SK-N-SH (cell line): ENCODE measurements around the gene FHOD3. TPM values are rescaled to one million over a fixed set of nuclear protein-coding genes. Genes with fewer than 3 reads are reported as not detected.

Experiments
- CTCF ChIA-PET: fragments of 300-600, 350-600 bp; formaldehyde crosslinking; extraction: SDS; loops from one replicate; lab custom pipeline; 2021; lab: Yijun Ruan, JAX
- POLR2A ChIA-PET: fragments of 350-600 bp; sonication (Branson Sonifier 250); formaldehyde crosslinking; extraction: SDS; loops from one replicate; lab custom pipeline; 2020; ENCODE audit warnings: antibody characterized with exemption, inconsistent platforms; lab: Yijun Ruan, JAX
- DNase-seq: peaks from one replicate; pipeline ENCODE4 v3.0.0; 2012
- H2AFZ ChIP-seq: fragments of 200-600 bp; sonication (generic); 2 replicates; pipeline ENCODE4 v1.8.1; 2016; ENCODE audit warnings: antibody characterized with exemption, mild to moderate bottlenecking, low read depth
- H3F3A ChIP-seq: fragments of 200-600 bp; sonication (generic); replicated peaks from 2 replicates; pipeline ENCODE3; 2016; ENCODE audit warnings: antibody characterized with exemption, mild to moderate bottlenecking; ENCODE audit not compliant: insufficient read depth
- H3K27ac ChIP-seq, 2 experiments: fragments of 200-500 bp in 1 of 2; fragments of 200-600 bp in 1 of 2; sonication (Bioruptor generic) in 1 of 2; sonication (generic), shearing (Covaris generic) in 1 of 2; 2 replicates each; pipeline versions ENCODE4 v1.5.1 to v1.6.1; 2014 to 2016; ENCODE audit warnings: low read depth in 2 of 2, inconsistent platforms in 1 of 2, low read length in 1 of 2, mild to moderate bottlenecking in 1 of 2, mixed read lengths in 1 of 2
- H3K27me3 ChIP-seq: fragments of 200-600 bp; sonication (generic), shearing (Covaris generic); 2 replicates; pipeline ENCODE4 v1.6.1; 2016; ENCODE audit warnings: mixed run types; ENCODE audit not compliant: insufficient read depth
- H3K36me3 ChIP-seq, 2 experiments: fragments of 200-500 bp in 1 of 2; fragments of 200-600 bp in 1 of 2; sonication (Bioruptor generic) in 1 of 2; sonication (generic) in 1 of 2; replicated peaks in 1 of 2; 2 replicates each; pipeline versions ENCODE3 to v1.5.1; 2014 to 2016; ENCODE audit warnings: low read length in 1 of 2, mild to moderate bottlenecking in 1 of 2; ENCODE audit not compliant: insufficient read depth in 2 of 2, control insufficient read depth in 1 of 2
- H3K4me1 ChIP-seq, 2 experiments: fragments of 200-500 bp in 1 of 2; fragments of 200-600 bp in 1 of 2; sonication (Bioruptor generic) in 1 of 2; sonication (generic), shearing (Covaris generic) in 1 of 2; 2 replicates each; pipeline versions ENCODE4 v1.5.1 to v1.6.1; 2014 to 2016; ENCODE audit warnings: low read depth in 1 of 2, low read length in 1 of 2, mixed run types in 1 of 2; ENCODE audit not compliant: insufficient read depth in 2 of 2, control insufficient read depth in 1 of 2
- H3K4me2 ChIP-seq: fragments of 200-600 bp; sonication (generic), shearing (Covaris generic); 2 replicates; pipeline ENCODE4 v1.6.1; 2017; ENCODE audit warnings: mixed run types
- H3K4me3 ChIP-seq, 2 experiments: fragments of 200-500 bp in 1 of 2; fragments of 200-600 bp in 1 of 2; sonication (Bioruptor generic) in 1 of 2; sonication (generic), shearing (Covaris generic) in 1 of 2; 2 replicates each; pipeline versions ENCODE4 v1.5.1 to v1.8.1; 2014 to 2016; ENCODE audit warnings: low read depth in 2 of 2, inconsistent platforms in 1 of 2, low read length in 1 of 2, mild to moderate bottlenecking in 1 of 2, mixed read lengths in 1 of 2, moderate library complexity in 1 of 2
- H3K79me2 ChIP-seq: fragments of 200-600 bp; sonication (generic); 2 replicates; pipeline ENCODE4 v1.8.1; 2017; ENCODE audit warnings: mild to moderate bottlenecking; ENCODE audit not compliant: insufficient read depth
- H3K9ac ChIP-seq: fragments of 200-600 bp; sonication (generic); 2 replicates; pipeline ENCODE4 v1.6.1; 2017; ENCODE audit warnings: mixed run types
- H3K9me2 ChIP-seq: fragments of 200-600 bp; sonication (generic); 2 replicates; pipeline ENCODE4 v1.6.1; 2017; ENCODE audit warnings: mixed run types
- H3K9me3 ChIP-seq: fragments of 200-600 bp; sonication (generic); 2 replicates; pipeline ENCODE4 v1.6.1; 2017; ENCODE audit warnings: mixed run types, mild to moderate bottlenecking, moderate library complexity
- H4K20me1 ChIP-seq: fragments of 200-600 bp; sonication (generic); 2 replicates; pipeline ENCODE4 v1.6.1; 2017; ENCODE audit warnings: mild to moderate bottlenecking, mixed run types; ENCODE audit not compliant: insufficient read depth
- CHD2 ChIP-seq: fragments of 150-350 bp; IDR thresholded peaks from 2 replicates; pipeline ENCODE4 v1.6.1; 2018; ENCODE audit warnings: low read length; ENCODE audit not compliant: partially characterized antibody
- ELF1 ChIP-seq: IDR thresholded peaks from 2 replicates; pipeline ENCODE4 v1.4.0; 2012
- EP300 ChIP-seq, 2 experiments: IDR thresholded peaks; 2 replicates each; pipeline versions ENCODE4 v1.4.0 to v1.6.1; 2012; ENCODE audit warnings: borderline replicate concordance in 1 of 2, low read depth in 1 of 2, low read length in 1 of 2
- EZH2phosphoT487 ChIP-seq: fragments of 200-600 bp; sonication (generic); IDR thresholded peaks from 2 replicates; pipeline ENCODE4 v1.6.1; 2017; ENCODE audit warnings: low read depth, mixed run types, mild to moderate bottlenecking, antibody characterized with exemption, moderate library complexity, borderline replicate concordance
- FOSL2 ChIP-seq: IDR thresholded peaks from 2 replicates; pipeline ENCODE4 v1.4.0; 2012; ENCODE audit warnings: low read depth, mild to moderate bottlenecking, moderate library complexity, borderline replicate concordance
- FOXJ3 ChIP-seq: sonication (generic); formaldehyde crosslinking; IDR thresholded peaks from 2 replicates; pipeline ENCODE4 v1.5.1; 2020; ENCODE audit warnings: mild to moderate bottlenecking, missing genetic modification reagents
- GABPA ChIP-seq: IDR thresholded peaks from 2 replicates; pipeline ENCODE4 v1.4.0; 2012; ENCODE audit warnings: low read depth, mild to moderate bottlenecking
- JUND ChIP-seq: IDR thresholded peaks from 2 replicates; pipeline ENCODE4 v1.4.0; 2012
- MEF2A ChIP-seq: IDR thresholded peaks from 2 replicates; pipeline ENCODE4 v1.4.0; 2012; ENCODE audit warnings: low read depth, borderline replicate concordance
- RCOR1 ChIP-seq: fragments of 150-350 bp; IDR thresholded peaks from 2 replicates; pipeline ENCODE4 v1.6.1; 2017; ENCODE audit warnings: antibody characterized with exemption, low read length
- RFX5 ChIP-seq: IDR thresholded peaks from 2 replicates; pipeline ENCODE4 v1.6.1; 2012; ENCODE audit warnings: mild to moderate bottlenecking, improper control_type of control experiment, low read length
- RXRA ChIP-seq: IDR thresholded peaks from 2 replicates; pipeline ENCODE4 v1.4.0; 2012; ENCODE audit warnings: low read depth, mild to moderate bottlenecking, borderline replicate concordance
- SMC3 ChIP-seq: IDR thresholded peaks from 2 replicates; pipeline ENCODE4 v1.6.1; 2012; ENCODE audit warnings: low read depth, low read length, improper control_type of control experiment
- TCF12 ChIP-seq: IDR thresholded peaks from 2 replicates; pipeline ENCODE4 v1.4.0; 2012
- YY1 ChIP-seq: IDR thresholded peaks from 2 replicates; pipeline ENCODE4 v1.4.0; 2012; ENCODE audit warnings: low read depth, mild to moderate bottlenecking
- WGBS: methylation state at CpG from one replicate; pipeline ENCODE4 v1.1.6; 2017; ENCODE audit warnings: low lambda C conversion rate; 5-methylcytosine and 5-hydroxymethylcytosine counted together
- polyA plus RNA-seq, 3 experiments: library from polyadenylated mRNA; depleted of rRNA; stranded (reverse); fragments of >200 nt; gene quantifications; 2 replicates each; pipeline ENCODE4 v1.2.3, GENCODE V29; 2012
- TF ChIP-seq, protein P1 (sequence below): fragments of 150-350 bp; IDR thresholded peaks from 2 replicates; pipeline ENCODE4 v1.6.1; 2017; ENCODE audit warnings: antibody characterized with exemption, low read length, low read depth, borderline replicate concordance
- TF ChIP-seq, protein P2 (sequence below): fragments of 150-350 bp; IDR thresholded peaks from 2 replicates; pipeline ENCODE4 v1.6.1; 2016; ENCODE audit warnings: mild to moderate bottlenecking, low read depth, low read length
- TF ChIP-seq, protein P3 (sequence below): IDR thresholded peaks from 2 replicates; pipeline ENCODE4 v1.4.0; 2012; ENCODE audit warnings: low read depth
- TF ChIP-seq, protein P4 (sequence below): IDR thresholded peaks from 2 replicates; pipeline ENCODE4 v1.4.0; 2012; ENCODE audit warnings: low read depth, borderline replicate concordance
- TF ChIP-seq, protein P5 (sequence below): IDR thresholded peaks from 2 replicates; pipeline ENCODE4 v1.6.1; 2012; ENCODE audit warnings: mild to moderate bottlenecking, low read depth, low read length, moderate library complexity

Gene FHOD3
- polyA plus RNA-seq, 1 of the 3 experiments (the other 2 are of a cell fraction): 10.9 TPM

DNA sequence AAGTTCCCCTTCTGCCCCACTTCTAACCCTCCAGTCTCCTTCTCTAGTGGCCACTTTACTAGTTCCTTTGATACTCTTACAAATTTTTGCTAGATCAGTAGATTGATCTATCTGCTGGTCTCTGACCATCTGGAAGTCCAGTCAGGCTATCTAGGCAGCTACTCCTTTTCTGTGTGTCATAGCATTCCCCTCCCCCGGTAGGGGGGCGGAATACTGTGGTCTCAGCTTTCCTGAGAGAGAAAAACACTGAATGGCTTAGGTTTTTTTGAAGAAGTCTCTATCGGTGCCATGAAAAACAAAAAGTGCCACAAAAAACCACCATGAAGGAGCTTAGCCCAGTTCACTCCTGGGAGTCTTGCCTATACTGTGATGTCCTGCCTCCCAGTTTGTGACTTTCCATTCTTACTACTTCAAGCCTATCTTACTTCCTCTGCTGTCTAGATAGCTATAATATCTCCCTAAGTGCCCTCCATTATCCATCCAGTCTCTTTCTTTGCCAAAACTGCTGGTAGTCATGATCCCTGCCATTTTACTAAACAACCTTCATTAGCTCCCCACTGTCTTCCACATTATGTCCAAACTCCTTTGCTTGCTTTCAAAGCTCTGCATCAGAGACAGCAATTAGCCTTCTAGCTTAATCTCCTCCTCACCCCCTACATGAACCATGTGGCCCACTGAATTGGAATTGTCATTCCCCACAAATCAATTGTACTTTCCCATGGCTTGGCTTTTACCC, 501.4 kb downstream of the FHOD3 start:
- H4K20me1 ChIP-seq: no peaks in the 10 kb centered on the region
- DNase-seq: no peak
- TF ChIP-seq CHD2 (no peak), EP300 (IDR thresholded peaks at IDR 0.05; ENCODE audit: borderline replicate concordance in 1 of 2, low read depth in 1 of 2, low read length in 1 of 2) (no peak), JUND (no peak), RXRA (no peak)
- TF ChIP-seq, protein P1, sequence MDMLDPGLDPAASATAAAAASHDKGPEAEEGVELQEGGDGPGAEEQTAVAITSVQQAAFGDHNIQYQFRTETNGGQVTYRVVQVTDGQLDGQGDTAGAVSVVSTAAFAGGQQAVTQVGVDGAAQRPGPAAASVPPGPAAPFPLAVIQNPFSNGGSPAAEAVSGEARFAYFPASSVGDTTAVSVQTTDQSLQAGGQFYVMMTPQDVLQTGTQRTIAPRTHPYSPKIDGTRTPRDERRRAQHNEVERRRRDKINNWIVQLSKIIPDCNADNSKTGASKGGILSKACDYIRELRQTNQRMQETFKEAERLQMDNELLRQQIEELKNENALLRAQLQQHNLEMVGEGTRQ: no peak
- TF ChIP-seq, protein P2, sequence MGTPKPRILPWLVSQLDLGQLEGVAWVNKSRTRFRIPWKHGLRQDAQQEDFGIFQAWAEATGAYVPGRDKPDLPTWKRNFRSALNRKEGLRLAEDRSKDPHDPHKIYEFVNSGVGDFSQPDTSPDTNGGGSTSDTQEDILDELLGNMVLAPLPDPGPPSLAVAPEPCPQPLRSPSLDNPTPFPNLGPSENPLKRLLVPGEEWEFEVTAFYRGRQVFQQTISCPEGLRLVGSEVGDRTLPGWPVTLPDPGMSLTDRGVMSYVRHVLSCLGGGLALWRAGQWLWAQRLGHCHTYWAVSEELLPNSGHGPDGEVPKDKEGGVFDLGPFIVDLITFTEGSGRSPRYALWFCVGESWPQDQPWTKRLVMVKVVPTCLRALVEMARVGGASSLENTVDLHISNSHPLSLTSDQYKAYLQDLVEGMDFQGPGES: no peak
- peak overlapping the region in 1 of 2 experiments; percentile 43; a peak in 1 of 4 replicates for H3K27ac ChIP-seq
- H3K4me3 ChIP-seq: no peak overlapping the region
- no peak overlapping the region for H2AFZ ChIP-seq
- no peak overlapping the region for H3K9ac ChIP-seq
- 81% methylated on average over 3 of the region's 3 CpGs for WGBS
- H3K4me2 ChIP-seq: no peak overlapping the region
- H3K9me2 ChIP-seq: no peaks in the 10 kb centered on the region
- no peaks in the 10 kb centered on the region for H3K9me3 ChIP-seq
- ChIA-PET POLR2A (interaction anchor here (0.6 kb wide), 1 partner anchor 25 kb away, joined by 3 read pairs; no protein-coding TSS in a partner anchor), CTCF (interaction anchor here (1.7 kb wide), 1 partner anchor 10 kb away, joined by 9 read pairs; no protein-coding TSS in a partner anchor)
- H3K79me2 ChIP-seq: no peaks in the 10 kb centered on the region
- no peaks in the 10 kb centered on the region; a peak in 1 of 4 replicates for H3K4me1 ChIP-seq
- no peaks in the 10 kb centered on the region for H3K27me3 ChIP-seq
- H3F3A ChIP-seq: no peaks in the 10 kb centered on the region
- peaks cover 29 to 85% of the 10 kb centered on the region in 2 experiments for H3K36me3 ChIP-seq

GRCh38 chr18:36805105-36805504, 507.6 kb downstream of the FHOD3 start:
- whole genome bisulfite sequencing: 90% methylated on average over 2 of the region's 2 CpGs
- DNase-seq: no peak
- H3K9ac ChIP-seq: no peak overlapping the region
- no peak overlapping the region for H2AFZ ChIP-seq
- ChIA-PET POLR2A (no interaction called here), CTCF (interaction anchor here (1.0 kb wide), 1 partner anchor 117 kb away, joined by 4 read pairs; no protein-coding TSS in a partner anchor)
- H3K36me3 ChIP-seq: peaks cover 56 to 65% of the 10 kb centered on the region in 2 experiments
- H3F3A ChIP-seq: peaks cover 11% of the 10 kb centered on the region
- H3K27ac ChIP-seq: no peak overlapping the region
- no peak overlapping the region for H3K4me3 ChIP-seq
- peaks cover 6% of the 10 kb centered on the region; the same call in 1 of the 2 replicates for H3K79me2 ChIP-seq
- H3K27me3 ChIP-seq: no peaks in the 10 kb centered on the region
- no peak overlapping the region for H3K4me2 ChIP-seq
- H3K9me3 ChIP-seq: no peaks in the 10 kb centered on the region
- 0 out of 2 replicates have a peak, but pooled peaks cover 2% of the 10 kb centered on the region for H4K20me1 ChIP-seq
- peaks cover 0 to 4% of the 10 kb centered on the region in 2 experiments; a peak in 3 of 4 replicates for H3K4me1 ChIP-seq
- H3K9me2 ChIP-seq: no peaks in the 10 kb centered on the region
- TF ChIP-seq GABPA: no peak
- TF ChIP-seq, protein P3, sequence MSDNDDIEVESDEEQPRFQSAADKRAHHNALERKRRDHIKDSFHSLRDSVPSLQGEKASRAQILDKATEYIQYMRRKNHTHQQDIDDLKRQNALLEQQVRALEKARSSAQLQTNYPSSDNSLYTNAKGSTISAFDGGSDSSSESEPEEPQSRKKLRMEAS: no peak
- TF ChIP-seq, protein P4, sequence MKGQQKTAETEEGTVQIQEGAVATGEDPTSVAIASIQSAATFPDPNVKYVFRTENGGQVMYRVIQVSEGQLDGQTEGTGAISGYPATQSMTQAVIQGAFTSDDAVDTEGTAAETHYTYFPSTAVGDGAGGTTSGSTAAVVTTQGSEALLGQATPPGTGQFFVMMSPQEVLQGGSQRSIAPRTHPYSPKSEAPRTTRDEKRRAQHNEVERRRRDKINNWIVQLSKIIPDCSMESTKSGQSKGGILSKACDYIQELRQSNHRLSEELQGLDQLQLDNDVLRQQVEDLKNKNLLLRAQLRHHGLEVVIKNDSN: no peak
- TF ChIP-seq, protein P5, sequence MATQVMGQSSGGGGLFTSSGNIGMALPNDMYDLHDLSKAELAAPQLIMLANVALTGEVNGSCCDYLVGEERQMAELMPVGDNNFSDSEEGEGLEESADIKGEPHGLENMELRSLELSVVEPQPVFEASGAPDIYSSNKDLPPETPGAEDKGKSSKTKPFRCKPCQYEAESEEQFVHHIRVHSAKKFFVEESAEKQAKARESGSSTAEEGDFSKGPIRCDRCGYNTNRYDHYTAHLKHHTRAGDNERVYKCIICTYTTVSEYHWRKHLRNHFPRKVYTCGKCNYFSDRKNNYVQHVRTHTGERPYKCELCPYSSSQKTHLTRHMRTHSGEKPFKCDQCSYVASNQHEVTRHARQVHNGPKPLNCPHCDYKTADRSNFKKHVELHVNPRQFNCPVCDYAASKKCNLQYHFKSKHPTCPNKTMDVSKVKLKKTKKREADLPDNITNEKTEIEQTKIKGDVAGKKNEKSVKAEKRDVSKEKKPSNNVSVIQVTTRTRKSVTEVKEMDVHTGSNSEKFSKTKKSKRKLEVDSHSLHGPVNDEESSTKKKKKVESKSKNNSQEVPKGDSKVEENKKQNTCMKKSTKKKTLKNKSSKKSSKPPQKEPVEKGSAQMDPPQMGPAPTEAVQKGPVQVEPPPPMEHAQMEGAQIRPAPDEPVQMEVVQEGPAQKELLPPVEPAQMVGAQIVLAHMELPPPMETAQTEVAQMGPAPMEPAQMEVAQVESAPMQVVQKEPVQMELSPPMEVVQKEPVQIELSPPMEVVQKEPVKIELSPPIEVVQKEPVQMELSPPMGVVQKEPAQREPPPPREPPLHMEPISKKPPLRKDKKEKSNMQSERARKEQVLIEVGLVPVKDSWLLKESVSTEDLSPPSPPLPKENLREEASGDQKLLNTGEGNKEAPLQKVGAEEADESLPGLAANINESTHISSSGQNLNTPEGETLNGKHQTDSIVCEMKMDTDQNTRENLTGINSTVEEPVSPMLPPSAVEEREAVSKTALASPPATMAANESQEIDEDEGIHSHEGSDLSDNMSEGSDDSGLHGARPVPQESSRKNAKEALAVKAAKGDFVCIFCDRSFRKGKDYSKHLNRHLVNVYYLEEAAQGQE: no peak
- no peak for TF ChIP-seq MEF2A
- TF ChIP-seq, protein P1: no peak
- TF ChIP-seq FOXJ3 (CRISPR knock-in tag): no peak
- no peak for TF ChIP-seq SMC3
- no peak for TF ChIP-seq RFX5
- no peak for TF ChIP-seq YY1
- no peak for TF ChIP-seq RCOR1
- TF ChIP-seq EZH2phosphoT487: no peak
- no peak for TF ChIP-seq TCF12
- no peak for TF ChIP-seq FOSL2
- TF ChIP-seq ELF1: no peak
